Epithelial cell of esophagus (primary cell): ENCODE measurements around the gene ARHGAP10.
A peak's percentile ranks its signal among the peaks of the same experiment; 100 is the strongest.

Experiments
- DNase-seq: peaks from one replicate; pipeline ENCODE4 v3.0.0; 2010; ENCODE audit warnings: low read depth
- H3K4me3 ChIP-seq: 2 replicates; pipeline ENCODE4 v1.5.1; 2011; ENCODE audit warnings: mild to moderate bottlenecking, low read length, control low read depth
- TF ChIP-seq, protein P1 (sequence below): IDR thresholded peaks from 2 replicates; pipeline ENCODE4 v1.5.1; 2011; ENCODE audit warnings: low read depth, mild to moderate bottlenecking, low read length, control low read depth, inconsistent platforms; ENCODE audit not compliant: insufficient read depth; ENCODE audit errors: missing control alignments

ARHGAP10 gene

DNA sequence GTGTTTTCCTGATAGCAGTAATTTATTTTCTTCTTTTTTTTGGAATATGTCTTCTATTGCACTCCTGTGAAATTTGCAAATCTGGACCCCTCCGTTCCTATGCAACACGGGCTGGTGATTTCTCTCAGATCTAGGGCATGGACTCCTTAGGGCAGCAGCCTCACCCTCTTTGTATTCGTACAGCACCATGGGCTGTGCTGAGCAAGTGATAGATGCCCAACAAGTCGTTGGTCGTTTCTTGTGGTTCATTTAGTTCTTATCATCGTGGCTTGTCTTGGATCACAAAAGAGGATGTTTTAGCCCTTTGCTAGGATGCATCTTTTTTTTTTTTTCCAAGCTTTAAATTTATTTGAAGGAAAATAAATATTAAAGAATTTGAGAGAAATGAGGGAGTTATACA is 82.1 kb downstream of the ARHGAP10 start:
- TF ChIP-seq, protein P1, sequence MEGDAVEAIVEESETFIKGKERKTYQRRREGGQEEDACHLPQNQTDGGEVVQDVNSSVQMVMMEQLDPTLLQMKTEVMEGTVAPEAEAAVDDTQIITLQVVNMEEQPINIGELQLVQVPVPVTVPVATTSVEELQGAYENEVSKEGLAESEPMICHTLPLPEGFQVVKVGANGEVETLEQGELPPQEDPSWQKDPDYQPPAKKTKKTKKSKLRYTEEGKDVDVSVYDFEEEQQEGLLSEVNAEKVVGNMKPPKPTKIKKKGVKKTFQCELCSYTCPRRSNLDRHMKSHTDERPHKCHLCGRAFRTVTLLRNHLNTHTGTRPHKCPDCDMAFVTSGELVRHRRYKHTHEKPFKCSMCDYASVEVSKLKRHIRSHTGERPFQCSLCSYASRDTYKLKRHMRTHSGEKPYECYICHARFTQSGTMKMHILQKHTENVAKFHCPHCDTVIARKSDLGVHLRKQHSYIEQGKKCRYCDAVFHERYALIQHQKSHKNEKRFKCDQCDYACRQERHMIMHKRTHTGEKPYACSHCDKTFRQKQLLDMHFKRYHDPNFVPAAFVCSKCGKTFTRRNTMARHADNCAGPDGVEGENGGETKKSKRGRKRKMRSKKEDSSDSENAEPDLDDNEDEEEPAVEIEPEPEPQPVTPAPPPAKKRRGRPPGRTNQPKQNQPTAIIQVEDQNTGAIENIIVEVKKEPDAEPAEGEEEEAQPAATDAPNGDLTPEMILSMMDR: no peak
- H3K4me3 ChIP-seq: no peak overlapping the region
- DNase-seq: no peak

DNA sequence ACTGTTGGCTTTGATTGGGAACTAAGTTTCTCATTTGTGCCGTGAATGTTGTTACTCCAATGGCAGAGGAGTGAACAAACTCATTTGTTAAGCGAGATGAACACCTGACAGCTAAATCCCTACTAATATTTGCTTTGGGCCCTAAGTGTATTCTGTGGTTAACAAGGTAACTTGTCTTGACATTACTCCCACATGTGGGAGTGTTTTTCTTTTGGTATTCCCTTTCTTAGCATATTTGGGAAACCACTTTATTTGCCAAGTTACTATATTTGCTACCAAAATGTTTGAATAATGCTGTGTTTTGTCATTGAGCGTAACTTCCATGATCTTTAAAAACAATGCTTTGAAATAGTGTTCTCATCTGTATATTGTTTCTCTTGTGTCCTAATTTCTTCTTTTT is 82.5 kb downstream of the ARHGAP10 start:
- DNase-seq: peak; percentile 55
- H3K4me3 ChIP-seq: no peak overlapping the region
- TF ChIP-seq, protein P1: no peak

DNA sequence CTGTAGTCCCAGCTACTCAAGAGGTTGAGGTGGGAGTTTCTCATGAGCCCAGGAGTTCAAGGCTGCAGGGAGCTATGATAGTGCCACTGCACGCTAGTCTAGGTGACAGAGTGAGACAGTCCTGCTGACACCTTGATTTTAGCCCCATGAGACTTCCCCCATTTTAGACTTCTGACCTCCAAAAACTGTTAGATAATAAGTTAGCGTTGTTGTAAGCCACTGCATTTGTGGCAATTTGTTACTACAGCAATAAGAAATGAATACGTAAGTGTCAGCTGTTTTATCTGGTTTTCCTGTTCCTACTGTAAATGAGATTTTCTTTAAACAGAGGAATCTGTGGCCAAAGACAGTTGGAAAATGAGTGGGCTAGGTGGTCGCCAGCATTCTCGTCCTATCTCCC is 83.9 kb downstream of the ARHGAP10 start:
- TF ChIP-seq, protein P1: no peak
- no peak for DNase-seq
- H3K4me3 ChIP-seq: no peak overlapping the region

DNA sequence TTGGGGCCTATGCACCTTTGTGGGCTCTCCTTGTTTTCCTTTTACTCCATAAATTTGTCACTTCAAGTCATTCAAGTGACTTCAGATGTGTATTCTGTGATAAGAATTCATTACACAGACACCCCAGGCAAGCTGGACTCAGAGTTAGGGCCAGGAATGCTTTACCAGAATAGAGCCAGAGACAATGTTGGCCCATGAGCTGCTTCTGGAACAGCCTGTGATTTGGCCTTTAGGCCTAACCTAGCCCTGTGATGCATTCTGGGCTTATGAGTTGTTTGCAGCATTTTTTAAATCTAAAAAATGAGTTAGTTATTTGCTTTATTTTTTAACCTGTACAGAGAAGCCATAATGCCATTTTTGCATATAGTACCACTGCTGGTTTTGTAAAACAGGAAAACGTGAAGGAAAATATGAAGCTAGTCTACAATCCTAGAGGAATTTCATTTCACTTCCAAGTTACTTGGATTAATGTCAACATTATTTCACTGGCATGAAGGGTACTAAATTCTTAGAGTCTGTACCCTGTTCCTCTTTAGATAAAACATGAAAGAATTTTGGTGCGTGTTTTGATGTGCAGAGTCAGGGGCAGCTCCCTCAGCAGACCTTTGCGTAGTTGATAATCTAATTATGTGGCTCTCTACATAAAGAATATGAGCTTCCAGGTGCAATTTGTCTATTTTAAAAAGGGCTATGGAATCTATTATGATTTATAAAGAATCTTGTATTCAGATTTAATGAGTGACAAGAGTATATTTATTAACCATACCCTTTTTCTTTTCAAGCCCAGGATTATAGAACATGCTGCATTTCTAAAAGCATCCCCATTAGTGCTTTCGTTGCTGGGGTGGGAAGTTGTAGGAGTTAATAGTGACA is 84.7 kb downstream of the ARHGAP10 start:
- TF ChIP-seq, protein P1: no peak
- no peak for DNase-seq
- no peak overlapping the region for H3K4me3 ChIP-seq

DNA sequence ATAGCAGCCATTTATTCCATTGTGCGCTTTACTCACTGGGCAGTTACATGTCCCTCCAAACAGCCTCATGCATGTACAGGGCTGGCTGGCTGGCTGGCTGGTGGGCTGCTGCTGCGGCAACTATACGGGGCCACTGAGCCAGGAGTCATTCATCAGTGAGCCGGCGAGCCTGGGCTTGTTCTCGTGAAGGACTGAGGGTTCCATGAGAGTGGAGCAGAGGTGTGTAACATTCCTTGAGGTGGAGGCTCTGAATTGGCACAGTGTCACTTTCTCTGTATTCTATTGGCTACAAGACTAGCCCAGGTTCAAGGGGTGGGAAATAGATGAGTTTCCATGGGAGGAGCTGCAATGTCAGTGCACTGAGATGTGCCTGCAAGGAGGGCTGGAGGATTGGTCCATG is 89.1 kb downstream of the ARHGAP10 start:
- TF ChIP-seq, protein P1: no peak

DNA sequence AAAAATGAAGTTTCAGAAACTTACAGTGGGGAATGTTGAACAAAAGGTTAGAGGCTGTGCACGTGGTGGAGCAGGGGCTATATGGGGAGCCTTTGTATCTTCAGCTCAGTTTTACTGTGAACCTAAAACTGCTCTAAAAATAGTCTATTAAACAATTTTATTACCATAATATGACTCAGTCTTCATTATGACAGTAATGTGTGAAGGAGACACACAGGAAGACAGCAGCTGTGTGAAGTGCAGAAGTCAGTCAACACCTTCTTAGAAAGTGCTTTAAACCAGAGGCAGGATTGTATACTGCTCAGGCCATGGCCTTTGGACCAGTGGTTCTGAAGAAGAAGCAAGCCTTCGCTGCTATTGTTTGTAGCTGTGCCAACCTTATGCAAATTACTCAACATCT is 89.7 kb downstream of the ARHGAP10 start:
- DNase-seq: peak; percentile 50
- no peak overlapping the region for H3K4me3 ChIP-seq
- TF ChIP-seq, protein P1: no peak

More for the DNA sequence above, 89.1 kb downstream of the ARHGAP10 start:
- peak; percentile 95 for DNase-seq
- H3K4me3 ChIP-seq: no peak overlapping the region

DNA sequence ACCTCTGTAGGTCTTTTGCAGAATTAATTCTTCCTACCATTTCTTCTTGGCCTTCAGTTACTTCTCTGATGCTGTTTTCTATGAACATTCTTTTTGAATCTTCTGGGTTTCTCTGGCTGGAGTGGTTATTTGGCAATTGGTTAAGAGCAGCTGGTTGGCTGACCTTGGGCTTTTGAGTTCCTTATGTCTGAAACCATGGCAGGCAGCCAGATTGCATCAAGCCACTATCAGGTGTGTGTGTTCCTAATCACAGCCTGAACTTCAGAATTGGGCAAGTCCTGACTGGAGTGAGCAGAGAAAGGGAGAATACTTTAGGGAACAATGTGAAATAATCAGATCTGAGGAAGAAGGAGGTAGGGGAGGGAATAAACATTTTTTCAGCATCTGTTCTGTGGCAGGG is 90.2 kb downstream of the ARHGAP10 start:
- peak; percentile 98 for DNase-seq
- TF ChIP-seq, protein P1: no peak
- H3K4me3 ChIP-seq: no peak overlapping the region
